GM12875 (cell line): ENCODE measurements around the gene ADAP2.
"Not testable (repeated sequence)": the region's sequence is repeated elsewhere in the genome, so short reads cannot be mapped to it uniquely, and the experiment has no call there.

Experiments
- H3K4me3 ChIP-seq: one replicate; pipeline ENCODE4 v1.5.1; 2011; ENCODE audit warnings: low read depth, low read length, control low read depth
- CTCF ChIP-seq: IDR thresholded peaks from 2 replicates; pipeline ENCODE4 v1.5.1; 2011; ENCODE audit warnings: low read depth, mild to moderate bottlenecking, control low read depth, inconsistent platforms, low read length, moderate library complexity, borderline replicate concordance; ENCODE audit not compliant: insufficient read depth

The ADAP2 gene

GRCh38 chr17:30930495-30930894 is 8.8 kb downstream of the ADAP2 start:
- H3K4me3 ChIP-seq: no peak overlapping the region
- no peak for TF ChIP-seq CTCF

GRCh38 chr17:30931582-30931981 is 9.8 kb downstream of the ADAP2 start:
- H3K4me3 ChIP-seq: not testable (repeated sequence)

- no peak overlapping the region for H3K4me3 ChIP-seq
- TF ChIP-seq CTCF: no peak
Observed at GRCh38 chr17:30933966-30934365, 12.2 kb downstream of the ADAP2 start.

GRCh38 chr17:30939051-30939689 is 17.4 kb downstream of the ADAP2 start:
- H3K4me3 ChIP-seq: no peak overlapping the region
- no peak for TF ChIP-seq CTCF

- no peak for TF ChIP-seq CTCF
- H3K4me3 ChIP-seq: no peak overlapping the region
Observed at GRCh38 chr17:30942308-30943079, 20.7 kb downstream of the ADAP2 start.

GRCh38 chr17:30947796-30948195 is 26.1 kb downstream of the ADAP2 start:
- TF ChIP-seq CTCF: no peak
- no peak overlapping the region for H3K4me3 ChIP-seq

- no peak for TF ChIP-seq CTCF
- no peak overlapping the region for H3K4me3 ChIP-seq
Observed at GRCh38 chr17:30950189-30950588, 28.4 kb downstream of the ADAP2 start.
